K562 (cell line): ENCODE measurements around the gene MOB1A. TPM values are rescaled to one million over a fixed set of nuclear protein-coding genes. Genes with fewer than 3 reads are reported as not detected.
A peak's percentile ranks its signal among the peaks of the same experiment; 100 is the strongest.

ENCODE experiments used
- CREM ChIP-seq: IDR thresholded peaks from 2 replicates; pipeline ENCODE4 v1.6.1; 2014; ENCODE audit warnings: antibody characterized with exemption, low read depth
- DIDO1 ChIP-seq: fragments of 450-650 bp; IDR thresholded peaks from 2 replicates; pipeline ENCODE4 v1.6.1; 2016; ENCODE audit warnings: low read depth, missing biosample characterization, missing genetic modification characterization
- E2F4 ChIP-seq: sonication (generic); formaldehyde crosslinking; IDR thresholded peaks from 2 replicates; pipeline ENCODE4 v1.8.0; 2022; ENCODE audit warnings: mild to moderate bottlenecking, low read depth, missing genetic modification reagents
- NFRKB ChIP-seq: fragments of 450-650 bp; IDR thresholded peaks from 2 replicates; pipeline ENCODE4 v1.6.1; 2016; ENCODE audit warnings: low read depth
- RBM39 ChIP-seq: fragments of 200-400 bp; formaldehyde crosslinking; optimal IDR thresholded peaks from 2 replicates; pipeline ENCODE3; 2018; ENCODE audit warnings: low read depth, low read length
- SRF ChIP-seq, 2 experiments: fragments of 250-450, 450-650 bp in 1 of 2; sonication (Bioruptor Pico) in 1 of 2; sonication (generic) in 1 of 2; formaldehyde crosslinking; IDR thresholded peaks; 2 replicates each; pipeline versions ENCODE4 v1.5.0 to v1.5.1; 2020 to 2022; ENCODE audit warnings: mild to moderate bottlenecking in 1 of 2, missing genetic modification reagents in 1 of 2
- SRSF7 ChIP-seq: fragments of 200-400 bp; formaldehyde crosslinking; optimal IDR thresholded peaks from 2 replicates; pipeline ENCODE3; 2017; ENCODE audit warnings: mild to moderate bottlenecking, low read depth, low read length
- STAT5A ChIP-seq: IDR thresholded peaks from 2 replicates; pipeline ENCODE4 v1.6.1; 2012; ENCODE audit warnings: low read length, inconsistent platforms, borderline replicate concordance
- YY1 ChIP-seq, 3 experiments: IDR thresholded peaks; 2 replicates each; pipeline ENCODE4 v1.6.1; 2011; ENCODE audit warnings: low read length in 2 of 3, mild to moderate bottlenecking in 2 of 3, moderate library complexity in 2 of 3, borderline replicate concordance in 1 of 3, control low read depth in 1 of 3, low read depth in 1 of 3; ENCODE audit not compliant: insufficient read depth in 3 of 3, insufficient replicate concordance in 2 of 3, control insufficient read depth in 1 of 3, insufficient read length in 1 of 3; ENCODE audit errors: extremely low read depth in 1 of 3
- ZBTB11 ChIP-seq, 3 experiments: fragments of 200-800 bp in 1 of 3; fragments of 250-450 bp in 1 of 3; fragments of 450-650 bp in 1 of 3; sonication (Bioruptor Pico) in 1 of 3; sonication (Bioruptor generic) in 1 of 3; formaldehyde crosslinking in 1 of 3; IDR thresholded peaks; 2 replicates each; pipeline versions ENCODE4 v1.6.1 to v1.8.0; 2016 to 2022; ENCODE audit warnings: mild to moderate bottlenecking in 2 of 3, missing genetic modification characterization in 2 of 3, missing compliant biosample characterization in 1 of 3, moderate library complexity in 1 of 3
- polyA plus RNA-seq, 8 experiments: library from polyadenylated mRNA; depleted of rRNA in 4 of 8; stranded (reverse) in 5 of 8; unstranded in 3 of 8; fragments of >200 nt; fragmentation: Nextera tagmentation in 2 of 8; fragmentation: Illumina TruSeq in 1 of 8; extraction: Ambion mirVana in 2 of 8; extraction: Trizol in 1 of 8; gene quantifications; 2 replicates each; pipeline versions ENCODE4 v1.2.1 to v1.2.3, GENCODE V29; 2011 to 2014; ENCODE audit warnings: inconsistent platforms in 1 of 8, missing spikeins in 1 of 8
- total RNA-seq, 7 experiments: library from RNA; depleted of rRNA in 6 of 7; stranded (reverse); fragments of >200 nt in 6 of 7; fragmentation: Illumina TruSeq in 2 of 7; extraction: Trizol in 2 of 7; gene quantifications; 2 replicates each; pipeline versions ENCODE4 v1.2.1 to v1.2.3, GENCODE V29; 2011 to 2021; ENCODE audit warnings: low replicate concordance in 1 of 7
- TF ChIP-seq, protein P1 (sequence below): sonication (generic); formaldehyde crosslinking; IDR thresholded peaks from 2 replicates; pipeline ENCODE4 v1.8.1; 2023; ENCODE audit warnings: mild to moderate bottlenecking, missing genetic modification reagents, moderate library complexity

MOB1A gene
- total and polyA plus RNA-seq, 9 of the 15 experiments (the other 6 are each of a cell fraction or from before 2014, with no cell fraction given): 24.8 to 100 (median 60.2) TPM

GRCh38 chr2:74147727-74148456, 30.8 kb downstream of the MOB1A start, which contains the start of gene BOLA3 (continued):
- TF ChIP-seq, protein P1, sequence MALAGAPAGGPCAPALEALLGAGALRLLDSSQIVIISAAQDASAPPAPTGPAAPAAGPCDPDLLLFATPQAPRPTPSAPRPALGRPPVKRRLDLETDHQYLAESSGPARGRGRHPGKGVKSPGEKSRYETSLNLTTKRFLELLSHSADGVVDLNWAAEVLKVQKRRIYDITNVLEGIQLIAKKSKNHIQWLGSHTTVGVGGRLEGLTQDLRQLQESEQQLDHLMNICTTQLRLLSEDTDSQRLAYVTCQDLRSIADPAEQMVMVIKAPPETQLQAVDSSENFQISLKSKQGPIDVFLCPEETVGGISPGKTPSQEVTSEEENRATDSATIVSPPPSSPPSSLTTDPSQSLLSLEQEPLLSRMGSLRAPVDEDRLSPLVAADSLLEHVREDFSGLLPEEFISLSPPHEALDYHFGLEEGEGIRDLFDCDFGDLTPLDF: 0 out of 2 replicates have a peak, but pooled peaks have one; percentile 23
- TF ChIP-seq E2F4 (CRISPR knock-in tag) (peak; percentile 41; the same call in 1 of the 2 replicates), DIDO1 (tag) (no peak), SRSF7 (no peak), CREM (peak; percentile 78), STAT5A (no peak), ZBTB11 (CRISPR knock-in tag; IDR thresholded peaks at IDR 0.05) (peak in 1 of 3 experiments; percentile 65; a peak in 1 of 6 replicates), SRF (CRISPR knock-in tag; IDR thresholded peaks at IDR 0.05) (no peak), YY1 (IDR thresholded peaks at IDR 0.05; ENCODE audit: borderline replicate concordance in 1 of 3, control insufficient read depth in 1 of 3, extremely low read depth in 1 of 3, insufficient read depth in 3 of 3, insufficient read length in 1 of 3, insufficient replicate concordance in 2 of 3, low read depth in 1 of 3, low read length in 2 of 3) (peak; percentile 45 to 89 (median 89)), RBM39 (peak; percentile 70), NFRKB (peak; percentile 27; the same call in 1 of the 2 replicates)
